Stimulated activated effector memory CD8-positive, alpha-beta T cell treated with anti-CD3 and anti-CD28 coated beads, Interleukin-12 subunit alpha, Interleukin-12 subunit beta, amount 100 ng/mL, for 72 hours (primary cell): ENCODE measurements around the gene ATG101.

Source experiments
- ATAC-seq: fragments of 150-1000 bp; cut with Tn5 transposase; 2 replicates; pipeline ENCODE4 v1.10.0; 2021
- DNase-seq, 2 donors: peaks; one replicate each; pipeline ENCODE4 v3.0.0; 2021 to 2022; ENCODE audit warnings: low spot score in 2 of 2
- H3K27ac Mint-ChIP-seq: one replicate; pipeline ENCODE4 v1.8.0; 2022; ENCODE audit warnings: mild to moderate bottlenecking, mixed read lengths
- H3K36me3 Mint-ChIP-seq: one replicate; pipeline ENCODE4 v1.8.0; 2022; ENCODE audit warnings: mild to moderate bottlenecking, mixed read lengths
- H3K4me1 Mint-ChIP-seq: one replicate; pipeline ENCODE4 v1.8.0; 2022; ENCODE audit warnings: mixed read lengths
- H3K4me3 Mint-ChIP-seq: one replicate; pipeline ENCODE4 v1.8.0; 2022; ENCODE audit warnings: mild to moderate bottlenecking, mixed read lengths
- H3K9me3 Mint-ChIP-seq: one replicate; pipeline ENCODE4 v1.8.0; 2022; ENCODE audit warnings: mixed read lengths

ATG101 gene

DNA sequence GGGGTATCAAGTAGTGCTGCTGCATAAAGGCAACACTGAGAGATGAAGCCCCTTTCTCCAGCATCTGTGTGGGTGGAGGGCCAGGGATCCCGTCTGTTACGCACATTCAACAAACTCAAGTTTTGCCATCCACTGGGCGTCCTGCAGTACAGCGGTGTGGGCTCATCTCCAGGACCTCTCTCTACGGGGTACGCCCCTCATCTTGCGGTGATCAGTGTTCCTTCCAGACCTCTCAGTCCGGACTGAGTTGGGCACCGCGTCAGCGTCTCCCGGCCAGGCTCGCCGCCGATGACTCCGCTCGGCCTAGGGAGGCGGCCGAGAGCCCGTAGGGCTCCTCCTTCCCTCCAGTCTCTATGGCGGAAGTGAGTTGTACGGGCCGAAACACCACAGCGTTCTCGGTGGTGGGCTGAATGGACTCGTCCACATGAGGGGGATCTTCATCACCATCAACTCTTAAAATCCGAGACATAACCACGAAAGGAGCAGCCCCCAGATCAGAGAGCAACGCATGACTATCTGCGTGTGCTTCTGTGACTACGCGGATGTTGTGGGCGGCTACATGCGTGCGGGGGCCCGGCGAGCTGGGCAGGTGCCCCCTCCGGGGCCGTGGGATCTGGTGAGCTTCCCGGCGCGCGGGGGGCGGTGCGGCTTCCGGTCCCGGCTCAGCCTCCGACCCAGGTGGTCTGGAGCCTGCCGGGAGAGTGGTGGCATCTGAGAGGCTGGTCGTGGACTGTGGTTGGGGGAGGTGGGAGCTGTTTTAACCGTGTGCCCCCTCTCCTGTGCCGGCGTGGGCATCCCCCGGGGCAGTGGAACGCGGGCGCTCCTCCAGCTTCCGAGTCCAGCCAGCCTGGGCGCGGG, at the start of gene ATG101:
Gene ATG101, plus strand, starts transcription at position 652 of the 858 bp plus-strand sequence. CDS start 3,673 bp downstream, outside the sequence.
- peak within 1 kb of the TSS; percentile 97 for H3K4me3 Mint-ChIP-seq
- ATAC-seq: peak; percentile 94
- H3K4me1 Mint-ChIP-seq: peaks cover 69% of the 10 kb centered on the region
- H3K9me3 Mint-ChIP-seq: no peaks in the 10 kb centered on the region
- peak within 1 kb of the TSS; percentile 100 for H3K27ac Mint-ChIP-seq
- DNase-seq: peak; percentile 79 to 93
- peaks cover 31% of the 10 kb centered on the region for H3K36me3 Mint-ChIP-seq

- Mint-ChIP-seq H3K36me3 (peaks cover 19% of the 10 kb centered on the region), H3K9me3 (no peaks in the 10 kb centered on the region), H3K4me1 (peaks cover 43% of the 10 kb centered on the region), H3K4me3 (no peak overlapping the region), H3K27ac (peak overlapping the region; percentile 26)
- DNase-seq: peak in 1 of 2 donors; percentile 77
- peak; percentile 46 for ATAC-seq
These were observed 49.0 kb upstream of the ATG101 start for GRCh38 chr12:52020539-52021336.

DNA sequence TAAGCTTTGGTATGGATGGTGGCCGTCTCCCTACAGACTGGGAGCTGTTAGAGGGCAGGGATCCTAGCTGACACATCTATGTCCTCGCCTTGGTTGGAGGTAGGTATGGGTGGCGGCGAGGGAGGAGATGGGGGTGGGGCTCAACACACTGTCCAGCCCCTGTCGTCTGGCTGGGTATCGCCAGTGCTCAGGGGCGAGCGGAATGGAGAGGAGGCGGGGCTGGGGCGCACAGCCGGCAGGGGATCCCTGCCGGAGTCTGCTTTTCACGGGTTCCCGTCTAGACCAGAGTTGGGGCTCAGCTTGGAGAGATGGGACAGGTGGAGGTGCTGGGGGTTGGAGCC, 47.0 kb upstream of the ATG101 start:
- Mint-ChIP-seq H3K4me1 (peaks cover 49% of the 10 kb centered on the region), H3K9me3 (no peaks in the 10 kb centered on the region), H3K27ac (no peak overlapping the region), H3K4me3 (peak overlapping the region; percentile 80), H3K36me3 (peaks cover 18% of the 10 kb centered on the region)
- DNase-seq (no peak), ATAC-seq (peak; percentile 2)

GRCh38 chr12:52023182-52023975, 46.4 kb upstream of the ATG101 start:
- peak overlapping the region; percentile 80 for H3K4me3 Mint-ChIP-seq
- peaks cover 49% of the 10 kb centered on the region for H3K4me1 Mint-ChIP-seq
- H3K27ac Mint-ChIP-seq: peak overlapping the region; percentile 91
- no peaks in the 10 kb centered on the region for H3K9me3 Mint-ChIP-seq
- ATAC-seq (peak; percentile 76), DNase-seq (peak; percentile 96 to 97)
- peaks cover 18% of the 10 kb centered on the region for H3K36me3 Mint-ChIP-seq

- H3K9me3 Mint-ChIP-seq: no peaks in the 10 kb centered on the region
- peak overlapping the region; percentile 80 for H3K4me3 Mint-ChIP-seq
- peaks cover 18% of the 10 kb centered on the region for H3K36me3 Mint-ChIP-seq
- peak overlapping the region; percentile 91 for H3K27ac Mint-ChIP-seq
- peak; percentile 3 for ATAC-seq
- no peak for DNase-seq
- peaks cover 49% of the 10 kb centered on the region for H3K4me1 Mint-ChIP-seq
These were observed 45.6 kb upstream of the ATG101 start for GRCh38 chr12:52023976-52024688.

DNA sequence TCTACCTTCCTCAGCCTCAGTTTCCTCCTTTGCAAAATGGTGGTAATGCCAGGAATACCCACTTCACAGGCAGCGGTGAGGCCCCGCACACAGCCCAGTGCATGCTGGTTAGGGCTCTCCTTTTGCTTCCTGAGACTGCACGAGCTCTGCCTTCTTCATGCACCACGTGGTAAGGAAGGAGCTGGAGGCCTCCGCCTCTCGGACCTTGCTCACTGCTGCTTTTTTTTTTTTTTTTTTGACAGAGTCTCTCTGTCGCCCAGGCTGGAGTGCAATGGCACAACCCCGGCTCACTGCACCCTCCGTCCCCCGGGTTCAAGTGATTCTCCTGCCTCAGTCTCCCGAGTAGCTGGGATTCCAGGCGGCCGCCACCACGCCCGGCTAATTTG, 44.9 kb upstream of the ATG101 start:
- H3K4me1 Mint-ChIP-seq: peaks cover 48% of the 10 kb centered on the region
- peaks cover 18% of the 10 kb centered on the region for H3K36me3 Mint-ChIP-seq
- H3K9me3 Mint-ChIP-seq: no peaks in the 10 kb centered on the region
- H3K4me3 Mint-ChIP-seq: peak overlapping the region; percentile 80
- DNase-seq (no peak), ATAC-seq (peak; percentile 29)
- peak overlapping the region; percentile 91 for H3K27ac Mint-ChIP-seq

- no peak for ATAC-seq
- peaks cover 34% of the 10 kb centered on the region for H3K4me1 Mint-ChIP-seq
- DNase-seq: no peak
- H3K36me3 Mint-ChIP-seq: peaks cover 18% of the 10 kb centered on the region
- H3K27ac Mint-ChIP-seq: peak overlapping the region; percentile 91
- no peaks in the 10 kb centered on the region for H3K9me3 Mint-ChIP-seq
- peak overlapping the region; percentile 80 for H3K4me3 Mint-ChIP-seq
These were observed 43.5 kb upstream of the ATG101 start for GRCh38 chr12:52026263-52026662.

DNA sequence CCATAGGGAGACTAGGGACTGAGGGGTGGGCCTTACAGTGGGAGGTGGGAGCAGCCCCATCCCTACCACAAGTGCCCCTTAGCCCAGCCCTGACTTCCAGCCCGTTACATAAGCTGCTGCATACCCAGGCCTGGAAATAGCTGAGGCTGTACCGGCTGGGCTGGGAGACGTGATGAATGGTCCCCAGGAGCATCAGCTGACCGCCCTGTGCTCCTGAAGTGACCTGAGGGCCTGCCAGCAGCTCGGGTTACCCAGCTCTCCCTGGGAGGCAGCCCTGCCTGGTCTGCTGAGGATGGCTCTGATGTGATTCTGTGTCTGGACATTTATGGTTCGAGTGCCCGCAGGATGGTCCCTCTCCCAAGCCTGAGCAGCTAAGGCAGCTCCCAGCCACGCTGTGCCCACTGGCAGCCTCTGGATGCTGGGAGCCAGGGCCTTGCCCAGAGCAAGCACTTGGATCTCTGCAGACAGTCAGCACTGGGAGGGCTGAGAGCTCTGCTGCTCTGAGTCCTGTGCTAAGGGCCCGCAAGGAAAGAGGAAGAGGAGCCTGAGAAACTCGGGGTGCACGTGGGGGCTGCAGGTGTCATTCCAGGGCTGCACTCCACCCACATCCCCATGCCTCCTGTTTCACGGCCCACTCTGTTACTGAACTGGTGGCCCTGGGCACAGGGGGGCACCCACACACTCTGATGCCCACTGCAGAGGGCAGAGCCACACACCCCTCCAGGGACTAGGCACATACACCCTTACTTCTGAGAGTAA, 42.5 kb upstream of the ATG101 start:
- ATAC-seq: no peak
- Mint-ChIP-seq H3K4me1 (peaks cover 38% of the 10 kb centered on the region), H3K27ac (no peak overlapping the region), H3K36me3 (peaks cover 18% of the 10 kb centered on the region), H3K4me3 (no peak overlapping the region), H3K9me3 (no peaks in the 10 kb centered on the region)
- no peak for DNase-seq

- Mint-ChIP-seq H3K27ac (no peak overlapping the region), H3K9me3 (no peaks in the 10 kb centered on the region), H3K4me1 (peaks cover 40% of the 10 kb centered on the region), H3K4me3 (no peak overlapping the region), H3K36me3 (peaks cover 21% of the 10 kb centered on the region)
- DNase-seq: no peak
- ATAC-seq: no peak
These were observed 40.1 kb upstream of the ATG101 start for GRCh38 chr12:52029685-52030084.

GRCh38 chr12:52032446-52032803, 37.4 kb upstream of the ATG101 start:
- H3K27ac Mint-ChIP-seq: peak overlapping the region; percentile 93
- peak overlapping the region; percentile 68 for H3K4me3 Mint-ChIP-seq
- H3K36me3 Mint-ChIP-seq: peaks cover 13% of the 10 kb centered on the region
- no peak for DNase-seq
- peaks cover 35% of the 10 kb centered on the region for H3K4me1 Mint-ChIP-seq
- H3K9me3 Mint-ChIP-seq: no peaks in the 10 kb centered on the region
- no peak for ATAC-seq

- H3K36me3 Mint-ChIP-seq: peaks cover 13% of the 10 kb centered on the region
- H3K9me3 Mint-ChIP-seq: no peaks in the 10 kb centered on the region
- H3K27ac Mint-ChIP-seq: peak overlapping the region; percentile 93
- H3K4me3 Mint-ChIP-seq: peak overlapping the region; percentile 68
- peaks cover 35% of the 10 kb centered on the region for H3K4me1 Mint-ChIP-seq
- DNase-seq: peak; percentile 75 to 93
- ATAC-seq: peak; percentile 97
These were observed 36.9 kb upstream of the ATG101 start for GRCh38 chr12:52032804-52033445.

DNA sequence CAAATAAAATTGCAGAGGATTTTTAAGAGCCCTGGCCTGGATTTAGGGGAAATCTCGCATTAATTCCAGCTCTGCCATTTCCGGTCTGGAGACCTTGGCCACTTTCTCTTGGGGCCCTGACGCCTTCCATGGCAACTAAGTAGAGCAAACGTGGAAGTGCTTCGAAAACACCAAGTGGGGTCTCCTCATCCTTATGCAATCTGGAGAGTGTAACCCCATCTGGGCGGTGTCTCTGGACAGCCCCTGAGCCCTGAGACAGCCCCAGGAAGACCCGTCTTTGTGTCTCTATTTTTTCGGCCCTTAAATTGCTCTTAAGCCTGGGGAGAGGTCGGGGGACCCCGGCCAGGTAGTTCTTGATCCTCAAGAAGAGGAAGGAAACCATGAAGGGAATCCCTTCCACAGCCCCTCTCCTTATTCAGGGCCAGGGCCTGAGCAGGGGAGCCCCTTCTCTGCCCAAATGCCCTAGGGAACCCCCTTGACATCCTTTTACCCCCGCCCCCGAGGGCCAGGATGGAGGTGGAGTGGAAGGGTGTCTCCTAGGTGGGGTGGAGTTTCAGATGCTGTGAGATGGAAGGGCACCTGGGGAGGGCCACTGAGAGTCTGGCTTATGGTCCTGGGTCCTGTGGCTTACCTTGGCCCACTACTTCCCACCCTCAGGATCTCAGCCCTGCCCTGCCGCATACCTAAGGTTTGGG, 36.2 kb upstream of the ATG101 start:
- peak overlapping the region; percentile 68 for H3K4me3 Mint-ChIP-seq
- H3K9me3 Mint-ChIP-seq: no peaks in the 10 kb centered on the region
- H3K27ac Mint-ChIP-seq: peak overlapping the region; percentile 93
- DNase-seq: no peak
- ATAC-seq: no peak
- peaks cover 41% of the 10 kb centered on the region for H3K4me1 Mint-ChIP-seq
- H3K36me3 Mint-ChIP-seq: peaks cover 13% of the 10 kb centered on the region

DNA sequence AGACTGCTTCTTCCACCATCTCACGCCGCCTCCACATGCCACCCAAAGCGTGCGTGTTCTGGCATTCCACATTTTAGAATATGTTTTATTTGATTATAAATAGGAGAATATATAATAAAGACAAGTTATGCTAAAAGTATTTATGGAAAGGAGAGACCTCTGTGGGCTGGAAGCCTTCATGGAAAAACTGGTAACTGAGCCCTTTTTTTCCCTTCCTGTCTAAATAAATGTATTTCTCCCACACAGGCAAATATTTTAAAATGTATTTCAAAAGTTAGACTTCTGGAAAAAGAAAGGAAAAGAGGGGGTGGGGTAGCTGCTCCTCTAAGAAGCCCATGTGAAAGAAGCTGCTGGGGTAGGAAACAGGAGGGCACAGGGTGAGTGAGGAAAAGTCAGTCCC, 34.6 kb upstream of the ATG101 start:
- H3K27ac Mint-ChIP-seq: no peak overlapping the region
- peaks cover 54% of the 10 kb centered on the region for H3K4me1 Mint-ChIP-seq
- no peak for ATAC-seq
- no peaks in the 10 kb centered on the region for H3K9me3 Mint-ChIP-seq
- peaks cover 13% of the 10 kb centered on the region for H3K36me3 Mint-ChIP-seq
- DNase-seq: no peak
- peak overlapping the region; percentile 68 for H3K4me3 Mint-ChIP-seq
